ENCODE measurements around the gene RGS3.

Gene RGS3

GRCh38 chr9:113590991-113591898, 127.7 kb downstream of the RGS3 start:
- peak in 1 of 2 experiments; percentile 27 for DNase-seq

DNA sequence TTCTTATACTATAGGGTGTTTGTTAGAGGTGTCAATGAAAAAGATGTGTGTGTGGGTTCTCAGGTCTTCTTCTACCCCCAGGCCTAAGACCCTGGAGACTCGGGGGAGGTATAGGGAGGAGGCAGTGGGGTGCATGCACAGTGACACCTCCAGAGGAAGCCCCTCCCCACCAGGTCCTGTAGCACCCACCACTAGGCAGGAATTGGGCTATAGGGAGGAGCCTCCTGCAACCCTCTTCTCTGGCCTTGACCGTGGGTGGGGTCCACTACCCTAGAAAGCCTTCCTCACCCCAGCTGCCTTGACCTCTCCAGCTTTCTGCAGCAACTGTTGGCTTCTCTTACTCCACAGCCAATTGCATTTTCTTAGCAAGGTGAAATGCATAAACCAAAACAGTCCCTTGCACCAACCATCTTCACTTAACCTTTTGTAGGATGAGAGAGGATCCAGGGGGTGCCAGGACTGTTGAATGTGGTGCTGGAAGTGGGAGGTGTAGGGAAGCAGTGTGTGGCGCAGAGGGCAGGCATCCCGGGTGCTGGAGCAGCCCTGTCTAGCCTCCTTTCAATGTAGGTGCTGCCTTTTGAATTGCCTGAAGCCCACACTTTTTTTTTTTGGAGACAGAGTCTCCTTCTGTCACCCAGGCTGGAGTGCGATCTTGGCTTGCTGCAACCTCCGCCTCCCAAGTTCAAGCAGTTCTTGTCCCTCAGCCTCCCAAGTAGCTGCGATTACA, 128.5 kb downstream of the RGS3 start:
- DNase-seq = no peak

GRCh38 chr9:113592876-113593575, 129.5 kb downstream of the RGS3 start:
- DNase-seq = no peak

- no peak for DNase-seq
Observed at GRCh38 chr9:113593682-113594281, 130.3 kb downstream of the RGS3 start.

DNA sequence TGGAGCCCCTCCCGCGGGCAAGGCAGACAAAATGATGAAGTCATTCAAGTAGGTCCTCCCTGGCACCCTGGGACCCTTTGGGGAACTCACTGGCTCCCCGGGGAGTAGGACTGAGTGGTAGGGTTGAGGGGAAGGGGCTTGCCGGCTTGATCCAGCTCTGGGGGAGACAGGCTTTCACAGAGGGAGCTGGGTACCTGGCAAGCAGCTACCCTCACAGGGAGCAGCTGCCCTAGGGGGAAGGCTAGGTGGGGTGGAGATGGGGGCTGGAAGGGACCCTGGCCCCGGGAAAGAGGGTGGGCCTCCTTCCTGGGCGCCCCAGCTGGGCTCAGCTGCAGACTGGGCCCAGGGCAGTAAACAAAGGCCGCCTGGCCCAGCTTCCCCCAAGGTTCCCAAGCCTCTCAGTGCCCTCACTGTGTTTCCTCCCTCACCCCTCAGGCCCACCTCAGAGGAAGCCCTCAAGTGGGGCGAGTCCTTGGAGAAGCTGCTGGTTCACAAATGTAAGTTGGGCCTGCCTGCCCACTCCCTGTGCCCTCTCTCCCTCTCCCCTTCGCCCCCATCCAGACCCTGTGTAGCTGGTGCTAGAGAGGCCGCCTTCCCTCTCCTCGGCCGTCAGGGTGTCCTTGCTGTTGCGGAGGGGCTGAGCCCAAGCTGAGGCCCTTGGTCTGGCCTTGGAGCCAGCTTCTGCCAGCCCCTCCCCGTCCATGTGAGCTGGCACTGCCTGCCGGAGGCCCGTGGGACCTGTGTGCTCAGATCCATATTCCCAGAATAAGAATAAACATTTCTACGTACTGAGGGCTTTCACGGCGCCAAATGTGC, 131.2 kb downstream of the RGS3 start:
- DNase-seq = no peak

GRCh38 chr9:113596616-113597320, 133.2 kb downstream of the RGS3 start:
- no peak for DNase-seq

DNA sequence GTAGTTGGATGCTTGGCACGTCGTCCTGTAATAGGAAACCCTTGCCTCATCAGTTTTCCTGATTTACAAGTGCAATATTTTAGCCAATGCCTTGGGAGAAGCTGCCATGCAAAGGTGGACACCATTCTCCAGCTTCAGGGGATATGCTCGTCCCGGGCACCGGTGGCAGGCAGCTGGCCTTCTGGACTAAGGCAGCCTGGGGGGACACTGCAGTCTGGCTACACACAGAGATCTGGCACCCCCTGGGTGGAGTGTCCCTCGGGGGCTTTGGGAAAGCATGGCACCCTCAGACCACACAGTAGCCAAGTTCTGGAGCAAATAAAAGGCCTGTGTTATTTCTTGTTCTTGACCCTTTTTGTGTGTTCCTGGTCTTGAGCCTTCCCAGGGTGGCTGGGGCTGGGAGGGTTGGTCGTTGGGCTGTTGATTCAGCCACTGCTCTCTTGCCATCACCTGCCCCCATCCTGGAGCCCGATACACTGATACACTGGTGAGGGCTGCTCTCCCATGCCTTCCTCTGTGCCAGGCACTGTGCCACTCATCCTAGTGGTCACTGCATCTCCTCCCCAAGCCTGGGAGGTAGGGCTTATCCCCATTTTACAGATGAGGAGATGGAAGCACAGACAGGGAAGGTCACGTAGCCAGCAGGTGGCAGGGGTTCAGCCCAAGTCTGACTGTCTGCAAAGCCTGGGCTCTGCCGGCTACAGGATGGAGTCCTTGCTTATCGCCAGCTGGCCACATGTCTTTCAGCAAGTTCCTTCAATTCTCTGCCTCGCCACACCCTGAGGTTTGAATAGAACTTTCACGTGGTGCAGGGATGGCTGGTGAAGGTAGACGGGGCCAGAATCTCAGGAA, 134.1 kb downstream of the RGS3 start:
- no peak for DNase-seq

GRCh38 chr9:113598451-113598850, 134.9 kb downstream of the RGS3 start:
- no peak for DNase-seq

- DNase-seq = no peak
Observed at GRCh38 chr9:113598883-113599282, 135.4 kb downstream of the RGS3 start.

GRCh38 chr9:113599646-113600022, 136.1 kb downstream of the RGS3 start:
- no peak for DNase-seq

DNA sequence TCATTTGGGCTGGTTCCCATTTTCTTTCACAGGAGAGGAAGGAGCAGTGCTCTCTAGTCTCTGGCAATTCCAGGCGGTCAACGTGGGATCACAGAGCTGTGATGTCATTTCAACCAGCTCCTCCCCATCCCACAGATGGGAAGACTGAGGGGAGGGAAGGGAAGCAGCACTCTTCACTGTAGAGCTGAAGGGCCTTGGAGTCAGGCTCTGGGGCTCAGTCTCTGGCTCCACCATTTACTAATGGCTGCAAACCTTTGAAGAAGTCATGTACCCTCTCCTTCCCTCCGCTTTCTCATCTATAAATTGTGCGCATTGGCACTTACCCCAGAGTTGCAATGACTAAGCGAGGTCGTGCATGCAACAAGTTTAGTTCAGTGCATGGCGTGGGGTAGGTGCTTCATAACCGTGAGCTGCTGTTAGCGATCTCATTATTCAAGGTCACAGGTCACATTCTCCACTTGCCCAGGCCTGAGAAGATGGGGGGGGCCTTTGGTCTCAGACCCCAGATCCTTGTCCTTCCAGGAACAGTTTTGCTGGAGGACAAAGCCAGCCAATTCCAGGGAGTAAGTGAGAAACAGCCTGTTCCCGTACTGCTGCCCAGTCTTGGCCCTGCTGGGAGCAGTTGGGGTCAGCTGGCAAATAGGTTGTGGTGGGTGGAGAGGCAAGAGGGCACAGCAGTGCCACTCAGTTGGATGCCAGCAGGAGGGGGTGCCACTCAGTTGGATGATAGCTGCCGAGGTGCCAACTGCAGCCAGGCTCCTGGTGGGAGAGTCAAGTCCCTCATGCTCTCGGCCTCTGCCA, 136.7 kb downstream of the RGS3 start:
- DNase-seq = no peak

GRCh38 chr9:113600871-113601614, 137.5 kb downstream of the RGS3 start:
- DNase-seq = no peak

DNA sequence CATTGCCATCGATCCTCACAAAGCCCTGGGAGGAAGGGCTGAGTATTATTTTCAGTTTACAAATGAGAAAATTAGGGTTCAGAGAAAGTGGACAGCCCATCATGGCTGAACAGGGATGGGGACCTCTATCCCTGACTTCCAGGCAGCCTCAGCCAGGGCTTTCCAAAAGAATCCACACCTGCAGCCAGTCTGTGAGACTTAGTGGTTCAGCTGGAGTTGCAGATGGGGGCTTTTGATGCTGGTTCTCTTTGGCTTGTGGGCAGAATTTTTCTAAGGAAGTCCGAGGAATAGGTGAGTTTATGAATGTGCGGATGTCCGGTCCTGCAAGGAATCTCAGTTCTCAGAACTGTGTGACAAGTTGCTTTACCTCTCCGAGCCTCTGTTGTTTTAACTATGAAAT, 138.1 kb downstream of the RGS3 start:
- DNase-seq = no peak

DNA sequence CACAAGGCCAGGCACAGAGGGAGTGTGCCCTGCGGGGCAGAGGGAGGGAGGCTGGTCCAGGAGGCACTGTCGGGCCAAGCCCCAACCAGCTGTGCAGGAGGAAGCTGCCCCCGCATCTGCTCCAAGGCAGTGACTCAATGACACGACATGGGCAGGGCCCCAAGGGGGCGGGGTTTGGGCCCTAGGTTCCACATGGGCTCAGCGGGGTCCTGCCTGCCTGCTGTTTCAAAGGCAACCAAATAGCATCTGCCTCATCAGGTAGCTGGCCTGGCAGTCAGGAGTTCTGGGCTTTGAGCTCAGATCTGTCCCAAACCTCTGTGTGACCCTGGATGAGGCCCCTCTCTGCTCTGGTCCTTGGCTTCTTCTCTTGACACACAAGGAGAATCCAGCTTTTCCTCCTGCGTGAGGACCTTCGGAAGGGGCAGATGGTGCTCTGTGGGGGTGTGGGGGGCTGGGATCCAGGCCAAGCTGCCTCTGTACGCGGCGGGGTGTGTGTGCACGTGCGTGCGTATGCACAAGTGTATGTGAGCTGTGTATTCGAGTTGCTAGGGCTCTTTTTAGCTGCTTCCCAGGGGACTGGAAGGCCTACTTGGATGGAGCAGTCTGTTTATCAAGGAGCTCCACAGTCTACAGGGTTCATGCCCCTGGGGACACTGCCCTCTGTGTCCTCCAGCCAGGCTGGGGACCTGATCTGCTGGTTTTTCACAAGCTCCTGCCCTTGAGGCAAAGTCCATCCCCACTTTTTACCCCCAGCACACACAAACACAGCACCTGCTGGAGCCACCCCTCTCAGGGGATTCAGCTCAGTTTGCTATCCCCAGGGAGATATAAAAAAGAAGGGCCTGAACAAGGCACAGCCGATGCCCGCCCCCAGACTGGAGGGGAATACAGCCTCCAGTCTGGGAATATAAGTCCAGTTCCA, 138.9 kb downstream of the RGS3 start:
- peak in 1 of 2 experiments; percentile 26 for DNase-seq

- DNase-seq = no peak
Observed at GRCh38 chr9:113603048-113603375, 139.5 kb downstream of the RGS3 start.

GRCh38 chr9:113603773-113604172, 140.2 kb downstream of the RGS3 start:
- no peak for DNase-seq

- DNase-seq = no peak
Observed at GRCh38 chr9:113604393-113604792, 140.9 kb downstream of the RGS3 start.

- no peak for DNase-seq
Observed at GRCh38 chr9:113606510-113606909, 143.0 kb downstream of the RGS3 start.
